LNCaP clone FGC (cell line): ENCODE data around the gene GOLGA1.

Source experiments
- DNase-seq: peaks from one replicate; pipeline ENCODE4 v3.0.0-alpha.2; 2011; ENCODE audit warnings: low read depth
- H3K4me3 ChIP-seq: 2 replicates; pipeline ENCODE4 v1.5.1; 2011; ENCODE audit warnings: mild to moderate bottlenecking, low read depth, low read length, control low read depth
- TF ChIP-seq, protein P1 (sequence below): IDR thresholded peaks from 2 replicates; pipeline ENCODE4 v1.5.1; 2012; ENCODE audit warnings: mild to moderate bottlenecking; ENCODE audit not compliant: control insufficient read depth, insufficient read depth; ENCODE audit errors: extremely low read depth

GOLGA1 gene, protein sequence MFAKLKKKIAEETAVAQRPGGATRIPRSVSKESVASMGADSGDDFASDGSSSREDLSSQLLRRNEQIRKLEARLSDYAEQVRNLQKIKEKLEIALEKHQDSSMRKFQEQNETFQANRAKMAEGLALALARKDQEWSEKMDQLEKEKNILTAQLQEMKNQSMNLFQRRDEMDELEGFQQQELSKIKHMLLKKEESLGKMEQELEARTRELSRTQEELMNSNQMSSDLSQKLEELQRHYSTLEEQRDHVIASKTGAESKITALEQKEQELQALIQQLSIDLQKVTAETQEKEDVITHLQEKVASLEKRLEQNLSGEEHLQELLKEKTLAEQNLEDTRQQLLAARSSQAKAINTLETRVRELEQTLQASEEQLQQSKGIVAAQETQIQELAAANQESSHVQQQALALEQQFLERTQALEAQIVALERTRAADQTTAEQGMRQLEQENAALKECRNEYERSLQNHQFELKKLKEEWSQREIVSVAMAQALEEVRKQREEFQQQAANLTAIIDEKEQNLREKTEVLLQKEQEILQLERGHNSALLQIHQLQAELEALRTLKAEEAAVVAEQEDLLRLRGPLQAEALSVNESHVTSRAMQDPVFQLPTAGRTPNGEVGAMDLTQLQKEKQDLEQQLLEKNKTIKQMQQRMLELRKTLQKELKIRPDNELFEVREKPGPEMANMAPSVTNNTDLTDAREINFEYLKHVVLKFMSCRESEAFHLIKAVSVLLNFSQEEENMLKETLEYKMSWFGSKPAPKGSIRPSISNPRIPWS

GRCh38 chr9:124940894-124941678, at the start of gene GOLGA1:
Gene GOLGA1, minus strand, starts transcription at chr9:124941083. Its CDS starts 2,372 bp downstream, at chr9:124938711.
- TF ChIP-seq, protein P1, sequence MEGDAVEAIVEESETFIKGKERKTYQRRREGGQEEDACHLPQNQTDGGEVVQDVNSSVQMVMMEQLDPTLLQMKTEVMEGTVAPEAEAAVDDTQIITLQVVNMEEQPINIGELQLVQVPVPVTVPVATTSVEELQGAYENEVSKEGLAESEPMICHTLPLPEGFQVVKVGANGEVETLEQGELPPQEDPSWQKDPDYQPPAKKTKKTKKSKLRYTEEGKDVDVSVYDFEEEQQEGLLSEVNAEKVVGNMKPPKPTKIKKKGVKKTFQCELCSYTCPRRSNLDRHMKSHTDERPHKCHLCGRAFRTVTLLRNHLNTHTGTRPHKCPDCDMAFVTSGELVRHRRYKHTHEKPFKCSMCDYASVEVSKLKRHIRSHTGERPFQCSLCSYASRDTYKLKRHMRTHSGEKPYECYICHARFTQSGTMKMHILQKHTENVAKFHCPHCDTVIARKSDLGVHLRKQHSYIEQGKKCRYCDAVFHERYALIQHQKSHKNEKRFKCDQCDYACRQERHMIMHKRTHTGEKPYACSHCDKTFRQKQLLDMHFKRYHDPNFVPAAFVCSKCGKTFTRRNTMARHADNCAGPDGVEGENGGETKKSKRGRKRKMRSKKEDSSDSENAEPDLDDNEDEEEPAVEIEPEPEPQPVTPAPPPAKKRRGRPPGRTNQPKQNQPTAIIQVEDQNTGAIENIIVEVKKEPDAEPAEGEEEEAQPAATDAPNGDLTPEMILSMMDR, result no peak
- peak within 1 kb of the TSS; percentile 78 for H3K4me3 ChIP-seq
- DNase-seq, result peak; percentile 81

DNA sequence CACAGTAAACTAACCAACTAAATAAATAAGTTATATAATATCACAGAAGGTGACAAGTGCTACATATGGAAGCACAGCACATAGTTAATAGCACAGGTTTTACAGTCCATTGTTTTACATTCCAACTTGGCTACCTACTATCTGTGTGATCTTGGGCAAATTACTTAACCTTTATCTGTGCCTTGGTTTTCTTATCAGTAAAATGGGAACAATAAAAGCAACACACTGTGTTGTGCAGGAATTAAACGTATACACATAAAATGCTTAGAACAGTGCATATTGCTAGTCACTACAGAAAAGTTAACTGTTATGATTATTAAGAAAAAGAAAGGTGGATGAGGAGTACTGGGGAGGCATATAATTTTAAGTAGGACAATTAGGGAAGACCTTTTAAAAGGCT, 42.8 kb upstream of the GOLGA1 start:
- no peak for DNase-seq
- no peak overlapping the region for H3K4me3 ChIP-seq
- TF ChIP-seq, protein P1, result no peak

- TF ChIP-seq, protein P1, result no peak
- no peak for DNase-seq
- H3K4me3 ChIP-seq, result no peak overlapping the region
These were observed 39.5 kb upstream of the GOLGA1 start for GRCh38 chr9:124980431-124980830.

DNA sequence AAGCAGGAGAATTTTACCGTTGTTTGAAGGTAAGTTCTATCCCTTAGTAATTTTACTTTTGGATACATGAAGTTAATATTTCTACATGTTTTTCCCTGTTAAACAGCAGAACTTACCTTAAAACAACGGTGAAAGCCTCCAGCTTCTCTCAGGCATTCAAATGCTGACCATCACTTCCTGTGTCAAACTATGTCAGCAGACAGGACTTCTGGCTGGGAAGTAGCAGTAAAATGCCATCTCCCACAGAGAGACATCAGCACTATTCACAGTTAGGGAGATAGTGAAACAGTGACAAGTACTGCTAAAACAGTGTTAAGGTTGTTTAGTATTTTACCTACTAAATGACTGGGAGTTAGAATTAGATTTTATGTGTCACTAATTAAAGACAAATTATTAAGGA, 34.2 kb upstream of the GOLGA1 start:
- TF ChIP-seq, protein P1, result no peak
- DNase-seq, result no peak
- no peak overlapping the region for H3K4me3 ChIP-seq

DNA sequence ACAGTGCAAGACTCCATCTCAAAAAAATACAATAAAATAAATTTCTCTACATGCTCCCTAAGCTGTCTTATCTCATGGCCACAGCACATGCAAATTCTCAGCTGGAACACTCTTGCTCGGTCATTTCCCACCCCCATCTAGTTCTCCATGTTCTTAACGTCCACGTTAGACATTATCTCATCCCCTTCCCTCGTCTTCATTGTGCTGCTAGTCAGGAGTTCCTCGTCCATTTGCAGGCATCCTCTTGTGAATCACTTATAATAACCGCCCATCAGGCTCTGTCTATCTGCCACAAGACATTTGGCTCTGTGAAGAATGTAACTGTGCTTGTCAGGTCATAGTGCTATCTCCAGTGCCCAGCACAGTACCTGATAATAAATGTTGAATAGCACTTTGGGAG, 32.9 kb upstream of the GOLGA1 start:
- TF ChIP-seq, protein P1, result no peak
- H3K4me3 ChIP-seq, result no peak overlapping the region
- DNase-seq, result no peak

DNA sequence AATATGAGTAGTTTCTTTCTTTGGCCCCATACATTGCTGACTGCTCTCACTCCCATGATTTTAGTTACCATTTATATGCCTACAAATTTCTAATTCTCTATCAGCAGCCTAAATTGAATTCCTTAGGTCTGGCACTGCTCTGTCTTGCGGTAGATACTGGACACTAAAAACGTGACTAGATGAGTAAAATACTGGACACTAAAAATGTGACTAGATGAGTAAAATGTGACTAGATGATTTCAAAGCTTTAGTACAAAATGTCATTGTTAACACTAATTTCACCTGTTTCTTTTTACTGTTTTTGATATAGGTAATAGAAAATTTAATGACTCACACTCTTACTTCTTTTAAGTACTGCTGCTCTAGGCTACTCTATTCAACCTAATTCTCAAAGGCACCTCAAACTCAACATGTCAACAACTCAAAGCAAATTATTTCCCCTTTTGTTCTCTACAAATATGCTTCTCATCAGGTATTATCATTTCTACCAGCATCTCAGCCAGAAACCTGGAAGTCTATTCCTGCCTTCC, 31.4 kb upstream of the GOLGA1 start:
- DNase-seq, result no peak
- TF ChIP-seq, protein P1, result no peak
- H3K4me3 ChIP-seq, result no peak overlapping the region
